ENCODE results near the gene KCNE4.

Gene KCNE4

GRCh38 chr2:223051693-223052289, at the start of gene KCNE4:
Gene KCNE4, plus strand, starts transcription at chr2:223052190. Its CDS starts 641 bp downstream, at chr2:223052831.
- DNase-seq = no peak

GRCh38 chr2:223003191-223003590, 48.8 kb upstream of the KCNE4 start:
- DNase-seq = no peak

GRCh38 chr2:223005496-223005895, 46.5 kb upstream of the KCNE4 start:
- no peak for DNase-seq

GRCh38 chr2:223007531-223007930, 44.5 kb upstream of the KCNE4 start:
- DNase-seq = no peak

GRCh38 chr2:223008162-223008561, 43.8 kb upstream of the KCNE4 start:
- DNase-seq = no peak

GRCh38 chr2:223008956-223009355, 43.0 kb upstream of the KCNE4 start:
- no peak for DNase-seq

GRCh38 chr2:223010641-223011040, 41.3 kb upstream of the KCNE4 start:
- DNase-seq = no peak

GRCh38 chr2:223012291-223012690, 39.7 kb upstream of the KCNE4 start:
- DNase-seq = no peak

GRCh38 chr2:223019390-223019930, 32.5 kb upstream of the KCNE4 start:
- DNase-seq = no peak

GRCh38 chr2:223019987-223020717, 31.8 kb upstream of the KCNE4 start:
- no peak for DNase-seq

- DNase-seq = no peak
These were observed 30.9 kb upstream of the KCNE4 start for GRCh38 chr2:223020971-223021675.

GRCh38 chr2:223026357-223027110, 25.5 kb upstream of the KCNE4 start:
- no peak for DNase-seq

GRCh38 chr2:223027442-223027841, 24.5 kb upstream of the KCNE4 start:
- DNase-seq = no peak

GRCh38 chr2:223029287-223029686, 22.7 kb upstream of the KCNE4 start:
- DNase-seq = no peak

- no peak for DNase-seq
These were observed 19.5 kb upstream of the KCNE4 start for GRCh38 chr2:223032187-223033142.

GRCh38 chr2:223034221-223034975, 17.6 kb upstream of the KCNE4 start:
- no peak for DNase-seq

GRCh38 chr2:223036790-223037444, 15.1 kb upstream of the KCNE4 start:
- DNase-seq = no peak

- no peak for DNase-seq
These were observed 14.6 kb upstream of the KCNE4 start for GRCh38 chr2:223037445-223037800.

GRCh38 chr2:223039618-223040017, 12.4 kb upstream of the KCNE4 start:
- no peak for DNase-seq

- no peak for DNase-seq
These were observed 11.5 kb upstream of the KCNE4 start for GRCh38 chr2:223040527-223040926.
